Stimulated activated CD4-positive, alpha-beta T cell treated with anti-CD3 and anti-CD28 coated beads, Interleukin-1b, Interleukin-23, amount 100 ng/mL, for 1 hour (primary cell): ENCODE data around the gene CSNK1G2.
"Not testable (repeated sequence)": the region's sequence is repeated elsewhere in the genome, so short reads cannot be mapped to it uniquely, and the experiment has no call there.

Experiments
- DNase-seq, 2 donors: peaks; one replicate each; pipeline ENCODE4 v3.0.0-alpha.2; 2020; ENCODE audit warnings: low read depth in 2 of 2

CSNK1G2 gene

DNA sequence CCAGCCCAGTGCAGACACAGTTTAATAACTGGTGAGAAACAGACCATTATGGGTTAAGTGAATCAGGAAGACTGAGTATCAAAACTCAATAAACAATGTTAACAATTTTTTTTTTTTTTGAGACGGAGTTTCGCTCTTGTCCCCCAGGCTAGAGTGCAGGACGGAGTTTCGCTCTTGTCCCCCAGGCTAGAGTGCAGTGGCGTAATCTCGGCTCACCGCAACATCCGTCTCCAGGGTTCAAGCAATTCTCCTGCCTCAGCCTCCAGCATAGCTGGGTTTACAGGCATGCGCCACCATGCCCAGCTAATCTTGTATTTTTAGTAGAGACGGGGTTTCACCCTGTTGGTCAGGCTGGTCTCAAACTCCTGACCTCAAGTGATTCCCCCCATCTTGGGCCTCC, 47.5 kb downstream of the CSNK1G2 start:
- DNase-seq: not testable (repeated sequence)

DNA sequence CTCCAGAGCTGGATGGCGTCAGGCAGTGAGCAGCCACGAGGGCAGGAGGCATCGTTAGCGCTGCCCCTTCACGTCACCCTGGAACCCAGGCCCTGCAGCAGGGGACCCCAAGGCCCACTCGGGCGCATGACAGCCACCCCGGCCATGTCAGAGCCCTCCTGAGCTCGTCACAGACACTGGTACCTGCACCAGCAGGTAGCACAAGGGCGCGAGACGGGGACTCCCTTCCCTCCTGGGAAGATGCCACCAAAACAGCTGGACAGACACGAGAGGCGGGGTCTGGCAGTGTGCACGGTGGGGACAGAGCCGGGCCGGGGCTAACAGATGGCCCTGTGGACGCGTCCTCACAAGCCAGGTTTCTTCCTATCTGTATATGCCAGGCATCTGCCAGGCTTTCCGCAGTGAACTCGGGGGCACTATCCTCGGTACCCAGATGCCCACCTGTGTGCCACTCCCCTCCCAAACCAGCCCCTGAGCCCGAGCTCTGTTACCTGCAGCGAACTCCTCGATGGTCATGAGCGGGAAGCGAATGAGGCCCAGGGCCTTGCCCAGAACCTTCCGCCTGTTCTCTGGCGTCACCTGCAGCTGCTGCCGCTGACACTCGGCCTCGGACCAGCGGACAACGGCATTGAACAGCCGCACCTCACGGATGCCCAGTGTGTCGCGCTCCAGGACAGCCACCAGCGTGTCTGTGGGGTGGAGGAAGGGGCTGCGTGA, 48.7 kb downstream of the CSNK1G2 start:
- no peak for DNase-seq

DNA sequence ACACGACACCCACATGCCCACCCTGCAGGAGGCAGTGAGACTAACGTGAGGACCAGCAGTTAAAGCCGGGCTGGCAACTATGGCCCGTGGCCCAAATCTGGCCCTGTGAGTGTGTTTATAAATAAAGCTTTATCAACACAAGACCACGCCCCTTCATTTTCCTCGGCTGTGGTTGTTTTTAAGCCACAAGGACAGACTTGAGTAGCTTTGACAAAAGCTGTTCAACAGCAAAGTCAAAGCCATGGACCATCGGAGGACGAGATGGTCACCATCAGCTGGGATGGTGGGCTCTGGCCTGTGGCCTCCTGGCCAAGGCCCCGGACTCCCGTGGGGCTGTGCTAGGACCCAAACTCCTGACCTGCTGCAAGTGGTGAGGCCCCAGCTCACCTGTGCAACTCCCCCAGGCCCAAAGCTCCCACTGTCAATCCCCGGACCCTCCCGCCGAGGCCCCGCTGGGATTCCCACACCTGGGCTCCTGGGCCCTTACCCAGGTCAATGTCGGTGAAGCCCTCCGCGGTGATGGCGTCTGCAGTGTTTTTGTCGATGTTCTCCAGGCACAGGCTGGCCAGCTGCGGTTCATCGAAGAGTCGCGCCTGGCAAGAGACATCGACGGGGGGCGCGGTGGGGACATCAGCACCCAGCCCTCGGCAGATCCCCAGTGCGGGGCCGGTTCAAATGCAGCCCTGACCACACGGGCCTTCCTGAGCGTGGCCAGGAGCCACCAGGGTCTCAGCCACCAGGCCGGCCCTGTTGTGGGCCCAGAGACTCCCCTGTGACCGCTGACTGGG, 49.5 kb downstream of the CSNK1G2 start:
- no peak for DNase-seq

DNA sequence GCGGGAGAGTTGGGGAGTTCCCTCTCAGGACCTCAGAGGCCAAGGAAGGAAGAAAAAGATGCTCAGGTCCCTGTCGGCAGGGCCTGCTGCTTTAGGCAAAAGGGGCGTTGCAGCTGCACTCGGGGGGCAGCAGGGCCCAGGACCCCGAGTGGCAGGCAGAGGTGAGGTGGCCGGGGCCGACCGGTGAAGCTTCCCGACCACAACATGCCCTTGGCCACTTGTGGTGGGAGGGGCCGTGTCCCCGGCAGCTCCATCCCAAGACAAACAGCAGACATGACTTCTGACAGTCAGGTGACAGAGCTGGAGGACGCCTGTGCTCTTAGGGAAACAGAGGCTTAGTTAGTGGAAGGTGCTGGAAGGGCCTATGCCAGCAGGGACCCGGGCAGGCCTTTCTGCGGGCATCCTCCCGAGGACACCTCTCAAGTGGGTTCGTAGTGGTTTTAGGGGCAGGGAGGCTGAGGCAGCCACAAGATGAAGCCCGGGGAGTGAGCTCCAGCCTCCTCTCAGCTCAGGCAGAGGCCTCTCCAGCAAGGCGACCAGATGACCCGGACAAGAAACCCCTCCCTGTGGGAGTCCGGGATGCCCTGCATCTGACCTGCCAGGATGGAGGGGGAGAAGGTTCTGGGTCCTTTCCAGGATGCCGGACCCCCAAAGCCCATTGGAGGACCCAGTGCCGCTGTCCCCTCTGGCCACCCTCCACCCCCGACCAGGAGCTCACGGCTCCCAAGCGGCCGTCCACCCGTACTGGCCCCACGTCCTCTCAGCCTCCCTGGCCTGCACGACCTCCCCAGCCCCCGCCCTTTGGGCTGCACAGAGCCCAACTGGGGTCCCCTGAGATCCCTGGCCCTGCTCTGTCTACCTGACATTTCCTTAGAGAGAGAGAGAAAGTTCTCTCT, 50.3 kb downstream of the CSNK1G2 start:
- DNase-seq: no peak

DNA sequence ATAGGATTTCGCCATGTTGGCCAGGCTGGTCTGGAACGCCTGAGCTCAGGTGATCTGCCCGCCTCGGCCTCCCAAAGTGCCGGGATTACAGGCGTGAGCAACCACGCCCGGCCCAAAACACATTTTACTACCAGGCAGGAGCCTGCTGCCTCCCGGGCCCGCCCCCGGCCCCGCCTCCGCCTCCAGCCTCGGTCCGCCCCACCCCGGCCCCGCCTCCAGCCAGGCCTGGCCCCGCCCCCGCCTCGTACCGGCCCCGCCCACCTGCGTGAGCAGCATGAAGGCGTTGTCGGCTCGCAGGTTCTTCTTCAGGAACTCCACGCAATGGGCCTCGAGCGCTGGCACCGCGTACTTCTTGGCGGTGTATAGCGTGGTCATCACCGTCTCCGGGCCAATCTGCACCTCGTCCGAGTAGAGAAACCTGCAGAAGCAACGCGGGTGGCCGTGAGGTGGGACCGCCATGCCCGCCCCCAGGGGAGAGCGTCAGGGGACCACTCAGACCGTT, 51.8 kb downstream of the CSNK1G2 start:
- peak in 1 of 2 donors; percentile 22 for DNase-seq

DNA sequence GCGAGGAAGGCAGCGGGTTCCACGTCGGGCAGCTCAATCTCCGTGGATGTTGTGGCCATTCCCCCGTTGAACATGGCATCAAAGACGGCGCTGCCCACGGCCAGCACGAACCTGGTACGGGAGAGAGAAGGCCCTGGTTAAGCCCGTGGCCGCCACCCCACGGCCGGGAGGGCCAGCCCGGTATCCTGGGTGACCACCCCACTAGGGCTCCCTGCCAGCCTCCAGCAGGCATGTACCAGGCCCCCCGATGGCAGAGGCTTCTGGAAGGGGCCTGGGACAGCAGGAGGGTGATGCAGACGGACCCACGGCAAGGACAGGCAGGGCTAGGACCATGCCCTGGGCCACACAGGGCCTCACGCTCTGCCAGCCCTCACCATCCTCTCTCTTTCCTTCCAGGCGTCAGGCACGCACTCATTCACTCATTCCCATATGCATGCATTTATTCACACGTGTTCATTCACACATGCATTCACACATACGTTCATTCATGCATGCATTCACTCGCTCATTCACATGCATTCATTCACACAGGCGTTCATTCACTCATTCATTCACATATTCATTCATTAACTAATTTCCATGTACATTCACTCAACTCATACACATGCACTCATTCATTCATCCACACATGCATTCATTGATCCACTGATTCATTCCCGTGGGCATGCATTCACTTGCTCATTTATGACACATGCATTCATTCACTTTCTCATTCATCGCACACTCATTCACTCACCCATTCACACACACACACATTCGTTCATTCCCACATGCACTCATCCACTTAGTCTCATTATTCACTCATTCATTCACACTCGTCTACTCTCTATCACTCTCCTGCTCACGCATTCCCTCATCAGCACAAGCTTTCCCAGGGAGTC, 56.6 kb downstream of the CSNK1G2 start:
- no peak for DNase-seq

DNA sequence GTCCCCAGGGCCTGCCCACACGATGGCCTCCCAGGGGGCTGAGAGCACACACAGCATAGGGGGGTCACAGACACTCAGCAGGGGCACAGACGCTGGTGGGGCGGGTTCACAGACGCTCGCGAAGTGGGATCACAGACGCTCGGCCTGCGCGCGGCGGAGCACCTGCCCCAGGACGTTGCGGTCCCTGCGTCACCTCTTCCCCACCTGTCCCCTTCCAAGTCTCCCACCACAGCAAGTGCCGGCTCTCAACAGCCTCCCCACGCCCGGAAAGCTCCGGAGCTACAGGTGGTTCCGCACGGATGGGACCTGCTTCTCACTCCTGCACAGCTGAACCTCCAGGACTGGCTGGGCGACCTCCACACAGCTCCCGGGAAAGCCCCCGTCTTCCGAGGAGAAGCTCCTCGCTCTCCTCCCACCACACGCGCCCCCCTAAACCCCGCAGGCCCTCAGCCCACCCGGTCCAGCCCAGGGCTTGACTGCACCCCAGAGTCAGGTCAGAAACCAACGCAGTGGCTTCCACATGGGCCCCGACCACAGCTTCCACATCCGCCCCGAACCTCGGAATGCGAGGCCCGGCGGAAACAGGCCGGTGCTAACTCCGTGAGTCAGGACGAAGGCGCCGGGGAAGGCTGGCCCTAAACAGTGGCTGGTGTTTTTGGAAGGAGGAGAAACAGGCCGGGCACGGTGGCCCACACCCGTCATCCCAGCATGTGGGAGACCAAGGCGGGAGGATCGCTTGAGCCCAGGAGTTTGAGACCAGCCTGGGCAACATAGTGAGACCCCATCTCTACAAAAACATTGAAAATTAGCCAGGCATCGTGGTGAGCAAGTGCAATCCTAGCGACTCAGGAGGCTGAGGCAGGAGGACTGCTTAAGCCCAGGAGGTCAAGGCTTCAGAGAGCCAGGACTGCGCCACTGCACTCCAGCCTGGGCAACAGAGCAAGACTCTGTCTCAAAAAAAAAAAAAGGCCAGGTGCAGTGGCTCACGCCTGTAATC, 58.0 kb downstream of the CSNK1G2 start:
- DNase-seq: no peak

DNA sequence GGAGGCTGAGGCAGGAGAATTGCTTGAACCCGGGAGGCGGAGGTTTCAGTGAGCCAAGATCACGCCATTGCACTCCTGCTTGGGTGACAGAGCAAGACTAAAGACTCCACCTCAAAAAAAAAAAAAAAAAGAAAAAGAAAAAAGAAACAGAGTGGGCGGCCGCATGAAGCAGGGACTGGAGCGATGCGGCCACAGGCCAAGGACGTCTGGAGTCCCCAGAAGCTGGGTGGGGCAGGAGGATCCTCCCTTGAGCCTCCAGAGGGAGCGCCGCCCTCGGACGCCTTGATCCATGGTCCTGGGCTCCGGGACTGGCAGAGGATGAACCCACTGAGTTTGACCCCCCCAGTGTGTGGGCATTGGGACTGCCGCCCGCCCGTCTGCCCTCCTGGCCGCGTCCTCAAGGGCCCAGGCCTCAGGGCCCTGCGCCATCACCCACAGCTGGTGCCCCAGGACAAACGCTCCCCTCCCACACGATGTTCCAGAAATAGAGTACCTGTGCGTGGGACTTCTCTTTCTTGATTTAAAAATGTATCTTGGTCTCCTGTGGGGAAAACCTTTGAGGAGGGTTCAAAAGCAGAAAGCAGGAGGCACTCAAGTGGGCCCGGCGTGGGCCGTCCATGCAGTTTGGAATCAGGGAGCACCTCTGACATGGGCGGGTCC, 59.0 kb downstream of the CSNK1G2 start:
- no peak for DNase-seq

DNA sequence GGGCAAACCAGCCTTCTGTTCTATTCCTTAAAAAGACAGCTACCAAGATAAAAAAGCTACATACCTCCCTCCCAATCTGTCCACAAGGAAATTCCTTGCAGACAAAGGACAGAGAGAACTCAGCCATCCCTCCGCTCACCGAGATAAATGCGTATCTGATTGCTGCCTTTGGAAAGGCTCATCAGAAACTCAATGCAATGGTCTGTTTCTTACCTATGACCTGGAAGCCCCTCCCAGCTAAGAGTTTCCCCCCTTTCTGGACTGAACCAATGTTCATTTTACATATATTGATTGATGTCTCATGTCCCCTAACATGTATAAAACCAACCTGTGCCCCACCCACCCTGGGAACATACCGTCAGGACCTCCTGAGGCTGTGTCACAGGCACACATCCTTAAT, 62.9 kb downstream of the CSNK1G2 start:
- DNase-seq: no peak

DNA sequence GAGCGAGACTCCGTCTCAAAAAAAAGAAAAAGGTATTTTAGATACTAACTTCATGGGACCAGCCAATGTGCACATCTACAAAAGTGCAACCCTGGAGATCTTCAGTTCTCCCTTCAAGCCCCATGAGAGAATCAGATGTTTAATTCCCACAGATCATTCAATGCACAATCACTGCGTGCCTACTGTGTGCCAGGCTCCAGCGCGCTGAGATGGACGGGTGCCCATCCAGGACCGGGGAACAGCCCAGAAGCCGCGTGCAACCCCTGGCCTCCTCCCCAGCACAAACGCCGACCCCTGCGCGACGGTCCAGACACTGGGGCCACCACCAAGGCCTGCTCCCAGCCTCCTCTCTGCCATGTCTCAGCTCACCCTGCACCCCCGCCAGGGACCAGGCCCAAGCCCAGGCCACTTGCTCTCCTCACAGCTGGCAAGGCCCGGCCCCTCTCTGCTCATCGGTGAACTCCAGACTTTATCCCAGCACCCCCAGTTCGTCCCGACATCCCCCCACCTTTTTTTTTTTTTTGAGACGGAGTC, 69.2 kb downstream of the CSNK1G2 start:
- no peak for DNase-seq

DNA sequence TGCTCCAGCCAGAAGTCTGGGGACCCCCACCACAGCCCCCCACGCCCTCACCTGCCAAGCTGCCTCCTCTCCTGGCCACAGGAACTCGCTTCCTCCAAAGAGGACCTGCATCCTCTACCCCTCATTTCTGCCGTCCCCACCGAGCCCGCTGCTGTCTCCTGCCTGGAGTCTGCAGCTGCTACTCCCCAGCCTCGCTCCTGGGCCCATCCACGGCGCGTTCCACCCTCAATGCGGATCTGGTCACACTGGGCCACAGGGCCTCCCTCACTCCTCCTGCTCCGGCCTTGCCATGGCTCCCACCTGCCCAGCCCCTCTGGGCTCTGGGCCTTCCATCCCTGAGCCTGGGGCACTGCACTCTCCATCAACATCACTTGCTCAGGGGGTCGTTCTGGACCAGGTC, 70.2 kb downstream of the CSNK1G2 start:
- DNase-seq: no peak

DNA sequence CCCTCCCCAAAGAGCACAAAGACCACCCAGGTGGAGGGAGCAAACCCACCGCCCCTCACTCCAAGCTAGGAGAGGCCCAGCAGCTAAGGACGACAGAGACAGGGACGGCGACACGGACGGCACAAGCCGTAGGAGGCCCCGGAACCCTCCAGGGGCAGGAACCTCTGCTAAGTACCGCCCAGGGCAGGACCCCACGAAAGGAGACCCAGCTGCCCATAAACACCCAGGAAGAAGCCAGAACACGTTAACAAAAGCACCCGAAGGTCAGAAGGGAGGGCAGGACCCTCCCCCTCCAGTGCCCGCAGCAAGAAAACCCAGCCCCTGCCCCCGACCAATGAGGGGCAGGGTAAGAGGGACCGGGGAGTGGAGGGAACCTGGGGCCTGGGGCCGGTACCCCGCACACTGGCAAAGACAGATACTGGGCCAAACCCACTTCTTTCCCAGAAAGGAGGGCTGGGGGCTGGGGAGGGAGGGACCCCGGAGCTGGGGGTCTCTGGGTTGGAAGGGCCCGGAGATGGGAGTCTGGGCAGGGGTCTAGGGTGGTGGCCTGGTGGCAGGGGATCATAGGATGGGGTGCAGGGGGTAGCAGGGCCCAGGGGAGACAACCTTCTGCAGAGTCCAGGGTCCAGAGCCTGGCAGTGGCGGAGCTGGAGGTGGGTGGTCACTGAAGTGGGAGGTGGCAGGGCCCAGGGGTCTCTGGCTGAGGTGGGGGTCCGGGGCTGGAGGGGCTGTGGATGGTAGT, 72.1 kb downstream of the CSNK1G2 start:
- no peak for DNase-seq

DNA sequence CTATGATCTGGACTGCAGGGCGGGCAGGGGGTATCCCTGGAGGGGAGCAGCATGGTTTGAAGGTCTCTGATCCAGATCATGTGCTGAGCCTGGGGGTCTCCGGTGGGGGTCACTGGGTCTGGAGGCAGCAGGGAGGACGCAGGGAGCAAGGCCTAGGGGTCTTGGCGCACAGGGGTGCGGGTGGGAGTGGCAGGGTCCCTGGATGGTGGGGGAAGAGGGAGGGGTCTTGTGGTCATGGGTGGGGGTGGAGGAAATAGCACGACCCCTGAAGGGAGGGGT, 72.7 kb downstream of the CSNK1G2 start:
- no peak for DNase-seq

DNA sequence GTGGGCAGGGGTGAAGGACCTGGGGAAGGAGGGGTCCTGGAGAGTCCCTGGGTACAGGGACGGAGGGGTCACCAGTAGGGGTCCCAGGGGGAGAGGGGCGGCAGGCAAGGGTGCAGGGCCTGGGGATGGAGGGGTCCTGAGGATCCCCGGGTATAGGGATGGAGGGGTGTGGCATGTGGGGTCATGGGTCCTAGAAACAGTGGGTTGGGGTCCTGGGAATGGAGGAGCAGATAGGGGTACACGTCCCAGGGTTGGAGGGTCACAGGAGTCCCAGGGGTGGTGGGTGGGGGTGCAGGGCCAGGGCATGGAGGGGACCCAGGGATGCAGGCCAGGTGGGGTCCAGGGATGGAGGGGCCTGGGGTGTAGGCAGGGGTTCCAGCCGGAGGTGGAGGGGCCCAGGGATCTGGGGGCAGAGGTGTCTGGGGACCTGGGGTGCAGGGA, 73.2 kb downstream of the CSNK1G2 start:
- no peak for DNase-seq

DNA sequence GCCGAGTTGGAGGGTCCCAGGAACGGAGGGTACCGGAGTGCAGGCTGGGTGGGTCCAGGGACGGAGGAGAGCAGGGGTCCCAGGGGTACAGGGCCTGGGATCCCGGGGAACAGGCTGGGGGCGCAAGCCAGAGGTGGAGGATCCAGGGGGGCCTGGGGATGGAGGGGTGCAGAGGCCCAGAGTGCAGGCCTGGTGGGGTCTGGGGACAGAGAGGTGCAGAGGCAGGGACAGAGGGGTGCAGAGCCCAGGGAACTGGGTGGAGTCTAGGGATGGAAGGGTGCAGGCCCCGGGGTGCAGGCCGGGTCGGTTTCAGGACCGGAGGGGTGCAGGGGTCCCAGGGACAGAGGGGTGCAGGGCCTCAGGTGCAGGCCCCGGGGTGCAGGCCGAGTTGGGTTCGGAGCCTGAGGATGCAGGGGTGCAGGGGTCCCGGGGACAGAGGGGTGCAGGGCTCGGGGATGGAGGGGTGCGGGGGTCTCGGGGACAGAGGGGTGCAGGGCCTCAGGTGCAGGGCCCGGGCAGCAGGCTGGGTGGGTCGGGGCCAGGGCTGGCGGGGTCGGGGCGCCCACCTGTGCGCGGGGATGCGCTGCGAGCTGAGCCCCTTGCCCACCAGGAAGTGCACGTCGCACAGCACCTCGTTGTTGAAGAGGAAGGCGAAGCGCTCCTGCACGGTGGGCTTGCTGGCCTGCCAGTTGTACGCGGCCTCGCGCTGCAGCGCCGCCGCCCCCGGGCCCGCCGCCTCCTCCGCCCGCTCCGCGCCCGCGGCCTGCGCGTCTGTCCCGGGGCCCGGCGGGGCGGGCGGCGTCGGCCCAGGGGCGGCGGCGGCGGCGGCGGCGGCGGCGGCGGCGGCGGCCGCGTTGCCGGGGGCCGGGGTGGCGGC, 74.0 kb downstream of the CSNK1G2 start:
- DNase-seq: no peak

DNA sequence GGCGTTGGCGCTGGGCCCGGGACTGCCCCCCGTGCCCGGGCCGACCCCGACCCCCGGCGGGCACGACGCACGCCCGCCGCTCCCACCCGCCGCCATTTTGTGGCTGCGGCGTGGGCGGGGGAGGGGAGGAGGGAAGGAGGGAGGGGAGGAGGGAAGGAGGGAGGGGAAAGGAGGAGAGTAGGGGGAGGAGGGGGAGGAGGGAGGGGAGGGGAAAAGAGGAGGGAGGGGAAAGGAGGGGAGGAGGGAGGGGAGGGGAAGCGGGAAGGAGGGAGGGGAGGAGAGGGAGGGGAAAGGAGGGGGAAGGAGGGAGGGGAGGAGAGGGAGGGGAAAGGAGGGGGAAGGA, 74.6 kb downstream of the CSNK1G2 start, which contains the start of gene BTBD2:
TSS of gene BTBD2 (minus strand) at position 107 of the 343 bp plus-strand sequence. CDS start at position 96, 11 bp downstream.
- peak in 1 of 2 donors; percentile 46 for DNase-seq

DNA sequence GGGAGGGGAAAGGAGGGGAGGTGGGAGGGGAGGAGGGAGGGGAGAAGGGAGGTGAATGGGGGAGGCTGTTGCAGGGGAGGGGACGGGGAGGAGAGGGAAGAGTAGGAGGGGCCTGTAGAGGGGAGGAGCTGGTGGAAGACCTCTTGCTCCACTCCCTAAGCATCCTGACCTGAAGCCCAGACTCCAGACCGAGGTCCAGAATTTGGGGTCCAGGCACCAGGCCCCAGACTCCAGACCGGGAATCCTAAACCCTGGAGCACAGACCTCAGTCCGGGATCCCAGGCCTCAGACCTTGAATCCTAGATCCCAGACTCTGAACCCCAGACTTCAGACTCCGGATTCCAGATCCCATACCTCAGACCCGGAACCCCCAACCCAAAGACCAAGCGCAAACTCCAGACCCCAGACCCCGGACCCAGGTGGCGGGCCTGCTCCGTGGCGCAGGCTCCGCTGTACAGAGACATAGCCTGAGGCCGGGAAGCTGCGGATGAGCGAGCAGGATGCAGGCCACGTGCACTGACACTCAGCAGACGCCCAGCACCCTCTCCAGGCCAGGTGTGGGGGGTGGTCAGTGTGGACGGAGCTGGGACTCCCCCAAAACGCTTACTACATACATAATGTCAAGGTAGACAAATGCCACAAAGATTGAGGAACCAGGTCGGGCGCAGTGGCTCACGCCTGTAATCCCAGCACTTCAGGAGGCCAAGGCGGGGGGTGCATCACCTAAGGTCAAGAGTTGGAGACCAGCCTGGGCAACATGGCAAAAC, 75.3 kb downstream of the CSNK1G2 start:
- no peak for DNase-seq
